PC-3 (cell line): ENCODE measurements around the gene TMEM255B.

Source experiments
- CTCF ChIP-seq: fragments of 300-600 bp; sonication (generic); conservative IDR thresholded peaks from 2 replicates; pipeline ENCODE4 v1.5.1; 2017; ENCODE audit warnings: antibody characterized with exemption, low read depth, mild to moderate bottlenecking, low read length
- EZH2 ChIP-seq: fragments of 300-600 bp; sonication (generic); IDR thresholded peaks from one replicate; pipeline ENCODE4 v1.6.1; 2017; ENCODE audit warnings: antibody characterized with exemption, mild to moderate bottlenecking, low read length; ENCODE audit not compliant: unreplicated experiment

GRCh38 chr13:113806104-113806471, 47.1 kb downstream of the TMEM255B start:
- TF ChIP-seq CTCF = no peak
- no peak for TF ChIP-seq EZH2
